ENCODE results near the gene MTHFD1. TPM values are rescaled to one million over a fixed set of nuclear protein-coding genes. Genes with fewer than 3 reads are reported as not detected.

The MTHFD1 gene
- total RNA-seq, 1 donor from 2014 or later: 49.9 TPM

DNA sequence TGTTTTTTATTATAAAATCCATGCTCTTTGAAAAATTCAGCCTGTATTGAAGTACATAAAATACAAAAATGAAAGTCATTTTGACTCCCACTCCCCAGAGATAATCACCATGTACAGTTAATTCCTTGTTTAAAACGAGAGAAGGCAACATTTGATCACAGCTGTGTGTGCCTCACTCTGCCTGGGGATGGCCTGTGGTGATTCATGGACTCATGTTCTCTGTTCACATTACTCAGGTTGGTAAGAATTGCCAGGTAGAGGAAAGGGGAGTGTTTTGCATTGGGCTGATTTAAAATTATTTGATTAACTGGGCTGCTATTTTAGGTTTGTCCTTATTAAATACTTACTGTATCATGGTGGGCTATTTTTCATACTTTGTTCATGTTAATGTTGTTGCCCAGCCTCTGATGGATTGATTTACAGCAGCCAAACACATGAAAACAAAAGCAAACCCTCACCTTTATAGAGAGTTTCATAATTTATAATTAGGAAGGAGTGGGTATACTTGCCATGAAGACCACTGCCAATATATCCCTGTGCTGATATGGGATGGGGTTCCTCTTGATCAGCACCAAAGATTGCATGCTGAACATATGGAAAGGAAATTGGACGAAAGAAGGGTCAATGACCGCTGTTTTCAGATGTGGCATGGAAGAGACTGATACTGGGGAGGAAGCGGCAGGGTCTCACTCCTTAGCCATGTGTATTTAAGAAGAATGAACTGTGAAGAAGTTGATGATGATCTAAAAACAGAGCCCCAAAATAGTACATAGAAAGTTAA, 119.4 kb downstream of the MTHFD1 start:
- DNase-seq (ENCODE audit: low spot score) (no peak), ATAC-seq (no peak)
- intact Hi-C loops (cut with DNase I): no loop called here

DNA sequence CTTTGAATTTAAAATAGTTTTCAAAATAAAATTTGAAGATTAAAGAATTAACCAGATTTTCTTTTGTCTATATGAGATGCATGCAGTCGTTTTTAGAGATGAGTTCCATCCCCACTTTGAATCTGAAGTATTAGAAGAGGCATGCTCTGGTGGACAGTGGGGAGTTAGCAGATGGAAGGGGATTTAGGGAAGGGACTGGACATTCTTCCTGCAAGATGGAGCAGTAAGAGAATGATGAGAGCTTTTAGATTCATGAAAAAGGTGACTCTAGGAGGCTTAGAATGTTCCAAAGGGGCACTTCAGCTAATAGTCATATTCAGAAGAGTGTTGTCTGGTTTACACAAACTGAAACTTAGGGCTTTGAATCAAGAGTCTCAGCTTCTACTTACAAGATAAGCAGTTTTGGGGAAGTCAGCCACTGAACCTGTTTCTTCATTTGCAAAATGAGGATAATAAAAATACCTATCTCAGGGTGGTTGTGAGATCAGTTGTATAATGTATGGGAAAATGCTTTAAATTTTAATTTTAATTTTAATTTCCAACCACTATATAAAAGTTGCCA, 120.1 kb downstream of the MTHFD1 start:
- DNase-seq (ENCODE audit: low spot score) (no peak), ATAC-seq (no peak)
- intact Hi-C loops (cut with DNase I): no loop called here

- ATAC-seq (no peak), DNase-seq (ENCODE audit: low spot score) (no peak)
- intact Hi-C loops (cut with DNase I): no loop called here
Measured at GRCh38 chr14:64509036-64509435, 120.9 kb downstream of the MTHFD1 start.

Other genes with a start within 250 kb of the MTHFD1 start
- gene ESR2, start 94.0 kb upstream of the MTHFD1 start, total RNA-seq: 0.76 TPM
- 0.36 TPM for gene AKAP5, start 77.1 kb downstream of the MTHFD1 start, total RNA-seq
- gene ZBTB25, start 115.5 kb downstream of the MTHFD1 start, total RNA-seq: 26.2 TPM
- 64.6 TPM for gene ZBTB1, start 116.4 kb downstream of the MTHFD1 start, total RNA-seq
- 71.5 TPM for gene HSPA2, start 152.4 kb downstream of the MTHFD1 start, total RNA-seq
- gene PPP1R36, start 161.6 kb downstream of the MTHFD1 start, total RNA-seq: 2.5 TPM